Neuronal stem cell (in vitro differentiated cells): ENCODE data around the gene PCSK5.

Source experiments
- DNase-seq: peaks from one replicate; pipeline ENCODE4 v3.0.0-alpha.2; 2013; ENCODE audit warnings: low spot score
- H2AFZ ChIP-seq: one replicate; pipeline ENCODE4 v1.6.1; 2013; ENCODE audit warnings: mild to moderate bottlenecking, low read length, inconsistent platforms
- H2AK5ac ChIP-seq: 2 replicates; pipeline ENCODE4 v1.6.1; 2013; ENCODE audit warnings: low read depth, mild to moderate bottlenecking, inconsistent platforms, low read length, moderate library complexity, mixed read lengths
- H2BK120ac ChIP-seq: 2 replicates; pipeline ENCODE4 v1.6.1; 2013; ENCODE audit warnings: low read depth, mild to moderate bottlenecking, inconsistent platforms, low read length, moderate library complexity, mixed read lengths
- H2BK12ac ChIP-seq: one replicate; pipeline ENCODE4 v1.6.1; 2013; ENCODE audit warnings: low read length, inconsistent platforms
- H2BK15ac ChIP-seq: 2 replicates; pipeline ENCODE4 v1.6.1; 2013; ENCODE audit warnings: mild to moderate bottlenecking, low read length, inconsistent platforms, mixed read lengths
- H2BK5ac ChIP-seq: one replicate; pipeline ENCODE4 v1.6.1; 2013; ENCODE audit warnings: inconsistent platforms, mild to moderate bottlenecking, low read length, moderate library complexity
- H3K14ac ChIP-seq: one replicate; pipeline ENCODE4 v1.6.1; 2013; ENCODE audit warnings: low read length, inconsistent platforms
- H3K18ac ChIP-seq: 2 replicates; pipeline ENCODE4 v1.6.1; 2013; ENCODE audit warnings: low read length, inconsistent platforms
- H3K23ac ChIP-seq: 2 replicates; pipeline ENCODE4 v1.6.1; 2013; ENCODE audit warnings: low read depth, mild to moderate bottlenecking, mixed read lengths, low read length, inconsistent platforms; ENCODE audit not compliant: poor library complexity
- H3K27ac ChIP-seq: replicated peaks from 3 replicates; pipeline ENCODE4 v1.5.1; 2013; ENCODE audit warnings: low read length, inconsistent platforms
- H3K27me3 ChIP-seq, 3 experiments: 2 replicates each; pipeline ENCODE4 v1.6.1; 2013; ENCODE audit warnings: low read length in 3 of 3, mild to moderate bottlenecking in 2 of 3, inconsistent platforms in 1 of 3, low read depth in 1 of 3, mixed read lengths in 1 of 3, moderate library complexity in 1 of 3; ENCODE audit not compliant: control insufficient read depth in 3 of 3, insufficient read depth in 3 of 3
- H3K36me3 ChIP-seq, 2 donors: replicated peaks in 1 of 2; 2 replicates each; pipeline ENCODE4 v1.6.1; 2013; ENCODE audit warnings: low read length in 2 of 2; ENCODE audit not compliant: control insufficient read depth in 2 of 2, insufficient read depth in 2 of 2
- H3K4ac ChIP-seq: 2 replicates; pipeline ENCODE4 v1.6.1; 2013; ENCODE audit warnings: inconsistent platforms, mild to moderate bottlenecking, low read length, moderate library complexity
- H3K4me1 ChIP-seq, 2 donors: 1 replicate in 1 of 2; 2 replicates in 1 of 2; pipeline ENCODE4 v1.6.1; 2013; ENCODE audit warnings: low read length in 2 of 2, low read depth in 1 of 2; ENCODE audit not compliant: control insufficient read depth in 2 of 2, insufficient read depth in 1 of 2
- H3K4me2 ChIP-seq: one replicate; pipeline ENCODE4 v1.6.1; 2013; ENCODE audit warnings: mild to moderate bottlenecking, low read length, inconsistent platforms; ENCODE audit not compliant: insufficient read depth, poor library complexity, severe bottlenecking
- H3K4me3 ChIP-seq, 2 donors: 2 replicates each; pipeline ENCODE4 v1.5.1; 2013; ENCODE audit warnings: low read length in 2 of 2, mild to moderate bottlenecking in 2 of 2, inconsistent platforms in 1 of 2, moderate library complexity in 1 of 2
- H3K79me1 ChIP-seq: one replicate; pipeline ENCODE4 v1.6.1; 2013; ENCODE audit warnings: low read depth, mild to moderate bottlenecking, inconsistent platforms, low read length, moderate library complexity
- H3K9ac ChIP-seq: one replicate; pipeline ENCODE4 v1.6.1; 2013; ENCODE audit warnings: mild to moderate bottlenecking, low read depth, low read length, inconsistent platforms; ENCODE audit not compliant: poor library complexity
- H3K9me3 ChIP-seq, 2 donors: replicated peaks in 1 of 2; 2 replicates each; pipeline versions ENCODE3 to v1.6.1; 2013; ENCODE audit warnings: low read length in 2 of 2, mild to moderate bottlenecking in 2 of 2, inconsistent platforms in 1 of 2, low read depth in 1 of 2, mixed read lengths in 1 of 2, moderate library complexity in 1 of 2; ENCODE audit not compliant: control insufficient read depth in 2 of 2, insufficient read depth in 1 of 2
- H4K8ac ChIP-seq: one replicate; pipeline ENCODE4 v1.6.1; 2013; ENCODE audit warnings: low read depth, mild to moderate bottlenecking, inconsistent platforms, low read length, moderate library complexity
- H4K91ac ChIP-seq: one replicate; pipeline ENCODE4 v1.6.1; 2013; ENCODE audit warnings: low read length, low read depth, mild to moderate bottlenecking, inconsistent platforms; ENCODE audit not compliant: poor library complexity
- WGBS, 2 donors: extraction: QIAGEN DNeasy Blood & Tissue Kit; methylation state at CpG; one replicate each; pipeline ENCODE4 v1.1.7; 2013; ENCODE audit warnings: missing lambda C conversion rate in 2 of 2, mixed read lengths in 1 of 2; ENCODE audit not compliant: insufficient read length in 2 of 2, insufficient replicate concordance in 1 of 2; ENCODE audit errors: extremely low coverage in 2 of 2; 5-methylcytosine and 5-hydroxymethylcytosine counted together

The PCSK5 gene

DNA sequence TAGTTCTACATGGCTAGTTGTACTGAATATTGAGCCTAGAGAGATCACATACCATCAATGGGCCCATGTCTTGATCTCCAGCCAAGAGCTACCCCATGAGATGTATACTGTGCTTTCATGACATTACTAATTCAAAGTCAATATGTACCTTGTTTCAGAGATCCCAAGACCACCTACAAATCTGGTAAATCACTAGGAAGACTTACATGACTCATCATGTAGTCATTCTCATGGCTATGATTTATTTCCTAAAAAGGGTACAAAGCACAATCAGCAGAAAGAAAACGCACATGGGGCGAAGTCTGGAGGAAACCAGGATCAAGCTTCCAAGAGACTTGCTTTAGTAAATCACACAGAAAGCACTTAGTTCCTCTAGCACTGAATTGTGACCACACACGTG, 103.0 kb downstream of the PCSK5 start:
- Histone ChIP-seq H3K18ac (no peak overlapping the region), H2BK15ac (no peak overlapping the region), H3K27me3 (no peaks in the 10 kb centered on the region), H3K9ac (no peak overlapping the region), H4K91ac (no peak overlapping the region), H3K27ac (no peak overlapping the region), H3K79me1 (no peaks in the 10 kb centered on the region), H2BK120ac (no peak overlapping the region), H3K23ac (no peak overlapping the region), H3K4me2 (no peak overlapping the region), H4K8ac (no peak overlapping the region), H3K14ac (no peak overlapping the region), H3K4me3 (no peak overlapping the region), H2AK5ac (no peak overlapping the region), H3K4me1 (peaks cover 0 to 3% of the 10 kb centered on the region in 2 donors), H2BK12ac (no peak overlapping the region), H3K36me3 (no peaks in the 10 kb centered on the region), H2BK5ac (no peak overlapping the region), H3K9me3 (no peaks in the 10 kb centered on the region), H3K4ac (no peak overlapping the region), H2AFZ (no peak overlapping the region)
- no CpG with 5 or more reads among the region's 3 CpGs for WGBS, 2 donors
- DNase-seq, result no peak

DNA sequence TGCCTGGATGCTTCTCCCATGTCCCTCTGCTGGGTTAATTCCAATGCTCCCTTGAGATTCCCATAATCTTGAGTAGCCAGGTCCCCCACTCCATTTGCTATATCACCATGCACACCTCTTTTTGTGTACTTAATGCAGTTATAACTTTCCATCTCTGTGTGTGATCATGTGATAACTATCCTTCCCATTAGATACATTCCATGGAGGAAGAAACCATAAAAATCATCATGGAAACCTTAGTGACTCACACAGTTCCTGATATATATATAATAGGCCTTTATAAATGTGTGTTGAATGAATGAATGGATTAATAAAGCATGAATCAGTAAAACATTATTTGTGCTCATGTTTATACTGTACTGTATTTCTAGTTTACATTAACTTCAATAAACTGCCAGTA, 104.6 kb downstream of the PCSK5 start:
- H3K36me3 ChIP-seq, result no peaks in the 10 kb centered on the region
- H3K27ac ChIP-seq, result no peak overlapping the region
- H3K4me1 ChIP-seq, result peaks cover 0 to 3% of the 10 kb centered on the region in 2 donors
- H2BK15ac ChIP-seq, result no peak overlapping the region
- DNase-seq, result no peak
- no peak overlapping the region for H4K8ac ChIP-seq
- H3K18ac ChIP-seq, result no peak overlapping the region
- H3K14ac ChIP-seq, result no peak overlapping the region
- H3K79me1 ChIP-seq, result no peaks in the 10 kb centered on the region
- H2BK120ac ChIP-seq, result no peak overlapping the region
- no peak overlapping the region for H2AFZ ChIP-seq
- H3K4me2 ChIP-seq, result no peak overlapping the region
- H3K9ac ChIP-seq, result no peak overlapping the region
- H3K4me3 ChIP-seq, result no peak overlapping the region
- no peak overlapping the region for H3K23ac ChIP-seq
- H3K27me3 ChIP-seq, result no peaks in the 10 kb centered on the region
- no peak overlapping the region for H2BK5ac ChIP-seq
- no peak overlapping the region for H4K91ac ChIP-seq
- no peaks in the 10 kb centered on the region for H3K9me3 ChIP-seq
- no peak overlapping the region for H3K4ac ChIP-seq
- H2BK12ac ChIP-seq, result no peak overlapping the region
- H2AK5ac ChIP-seq, result no peak overlapping the region

DNA sequence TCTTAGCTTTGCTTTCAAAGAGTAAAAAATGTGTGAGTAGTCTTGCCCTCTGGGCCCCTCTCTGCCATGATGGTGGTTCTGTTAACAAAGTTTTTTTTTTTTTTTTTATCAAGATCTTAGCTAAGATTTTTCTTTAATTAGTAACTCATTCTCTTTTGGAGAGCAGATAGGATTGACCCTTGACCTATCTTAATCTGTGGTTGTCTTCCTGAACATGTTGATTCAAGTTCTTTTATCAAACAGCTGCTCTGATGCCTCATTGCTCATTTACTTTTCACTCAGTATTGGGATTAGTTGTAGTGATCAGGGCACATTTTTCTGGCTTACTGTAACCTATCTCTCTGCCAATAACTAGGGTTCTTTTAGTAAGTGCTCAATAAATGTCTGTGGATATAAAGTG, 106.3 kb downstream of the PCSK5 start:
- no peak overlapping the region for H2BK15ac ChIP-seq

DNA sequence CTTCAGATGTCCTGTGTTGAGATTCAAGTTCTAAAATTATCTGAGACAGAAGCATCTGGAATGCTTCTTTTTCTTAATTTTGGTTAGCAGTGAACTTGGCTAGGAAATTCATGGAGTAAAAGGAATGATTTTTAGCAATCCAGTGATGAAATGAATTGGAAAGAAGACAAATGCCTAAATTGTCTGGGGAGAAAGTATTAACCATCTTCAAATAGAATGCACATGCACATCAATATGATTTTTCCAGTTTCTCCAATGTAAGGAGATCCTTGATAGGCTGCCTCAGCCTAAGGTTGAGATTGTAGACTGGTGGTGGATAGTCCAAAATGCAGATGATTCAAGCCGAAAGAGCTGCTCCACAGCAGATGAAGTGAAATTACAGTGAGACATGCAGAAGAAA, 106.7 kb downstream of the PCSK5 start:
- Histone ChIP-seq H3K27me3 (no peaks in the 10 kb centered on the region), H3K4ac (no peak overlapping the region), H2BK5ac (no peak overlapping the region), H3K79me1 (no peaks in the 10 kb centered on the region), H3K23ac (no peak overlapping the region), H4K91ac (no peak overlapping the region), H3K14ac (no peak overlapping the region), H3K9me3 (no peaks in the 10 kb centered on the region), H4K8ac (no peak overlapping the region), H2BK120ac (no peak overlapping the region), H3K18ac (no peak overlapping the region), H3K9ac (no peak overlapping the region), H2AFZ (no peak overlapping the region), H3K4me3 (no peak overlapping the region), H2AK5ac (no peak overlapping the region), H3K27ac (no peak overlapping the region), H3K36me3 (no peaks in the 10 kb centered on the region), H2BK12ac (no peak overlapping the region), H2BK15ac (no peak overlapping the region), H3K4me2 (no peak overlapping the region), H3K4me1 (peaks cover 0 to 3% of the 10 kb centered on the region in 2 donors)
- DNase-seq, result no peak
- no CpG with 5 or more reads among the region's 1 CpG for WGBS, 2 donors

More for the DNA sequence above, 106.3 kb downstream of the PCSK5 start:
- Histone ChIP-seq H2AK5ac (no peak overlapping the region), H4K91ac (no peak overlapping the region), H2AFZ (no peak overlapping the region), H3K27me3 (no peaks in the 10 kb centered on the region), H3K23ac (no peak overlapping the region), H3K9me3 (no peaks in the 10 kb centered on the region), H3K4me1 (peaks cover 0 to 3% of the 10 kb centered on the region in 2 donors), H3K4me3 (no peak overlapping the region), H3K14ac (no peak overlapping the region), H2BK120ac (no peak overlapping the region), H4K8ac (no peak overlapping the region), H3K9ac (no peak overlapping the region), H3K4me2 (no peak overlapping the region), H2BK12ac (no peak overlapping the region), H2BK5ac (no peak overlapping the region), H3K36me3 (no peaks in the 10 kb centered on the region), H3K27ac (no peak overlapping the region), H3K4ac (no peak overlapping the region), H3K79me1 (no peaks in the 10 kb centered on the region), H3K18ac (no peak overlapping the region)
- DNase-seq, result no peak
